ENCODE results near the gene IDUA.
"Not testable (repeated sequence)": the region's sequence is repeated elsewhere in the genome, so short reads cannot be mapped to it uniquely, and the experiment has no call there.

IDUA gene

GRCh38 chr4:972651-973424 lies 14.0 kb upstream of the IDUA start:
- TF ChIP-seq POLR2A (IDR thresholded peaks at IDR 0.05; ENCODE audit: low read depth, low read length) (no peak), TAF1 (IDR thresholded peaks at IDR 0.05; ENCODE audit: low read depth, low read length) (no peak), SPI1 (IDR thresholded peaks at IDR 0.05; ENCODE audit: low read depth, low read length) (no peak), POLR2AphosphoS5 (IDR thresholded peaks at IDR 0.05; ENCODE audit: low read depth, low read length) (no peak), PAX5 (IDR thresholded peaks at IDR 0.05; ENCODE audit: insufficient read depth, low read length, severe bottlenecking) (no peak), POU2F2 (IDR thresholded peaks at IDR 0.05; ENCODE audit: low read depth, low read length) (no peak)
- FAIRE-seq, result no peak
- peak; percentile 77 for DNase-seq (ENCODE audit: insufficient read length, low spot score)

- no peak for TF ChIP-seq POLR2A (IDR thresholded peaks at IDR 0.05; ENCODE audit: low read depth, low read length)
- TF ChIP-seq PAX5 (IDR thresholded peaks at IDR 0.05; ENCODE audit: insufficient read depth, low read length, severe bottlenecking), result no peak
- no peak for TF ChIP-seq TAF1 (IDR thresholded peaks at IDR 0.05; ENCODE audit: low read depth, low read length)
- no peak for TF ChIP-seq POU2F2 (IDR thresholded peaks at IDR 0.05; ENCODE audit: low read depth, low read length)
- no peak for TF ChIP-seq POLR2AphosphoS5 (IDR thresholded peaks at IDR 0.05; ENCODE audit: low read depth, low read length)
- TF ChIP-seq SPI1 (IDR thresholded peaks at IDR 0.05; ENCODE audit: low read depth, low read length), result no peak
- FAIRE-seq (peak; percentile 79), DNase-seq (ENCODE audit: insufficient read length, low spot score) (peak; percentile 99)
Measured at GRCh38 chr4:973431-974397, 13.1 kb upstream of the IDUA start, which contains the start of gene DGKQ. TSS of gene DGKQ (minus strand) at chr4:973569. CDS start at chr4:973482, 87 bp downstream.

- DNase-seq (ENCODE audit: insufficient read length, low spot score), result no peak
- FAIRE-seq, result no peak
- no peak for TF ChIP-seq SPI1 (IDR thresholded peaks at IDR 0.05; ENCODE audit: low read depth, low read length)
- no peak for TF ChIP-seq POLR2AphosphoS5 (IDR thresholded peaks at IDR 0.05; ENCODE audit: low read depth, low read length)
- TF ChIP-seq TAF1 (IDR thresholded peaks at IDR 0.05; ENCODE audit: low read depth, low read length), result no peak
- no peak for TF ChIP-seq PAX5 (IDR thresholded peaks at IDR 0.05; ENCODE audit: insufficient read depth, low read length, severe bottlenecking)
- TF ChIP-seq POU2F2 (IDR thresholded peaks at IDR 0.05; ENCODE audit: low read depth, low read length), result no peak
- no peak for TF ChIP-seq POLR2A (IDR thresholded peaks at IDR 0.05; ENCODE audit: low read depth, low read length)
Measured at GRCh38 chr4:974668-975067, 12.2 kb upstream of the IDUA start.

- not testable (repeated sequence) for FAIRE-seq; DNase-seq (ENCODE audit: insufficient read length, low spot score)
Measured at GRCh38 chr4:976016-976415, 10.8 kb upstream of the IDUA start.

GRCh38 chr4:978957-979701 lies 7.7 kb upstream of the IDUA start:
- FAIRE-seq, result no peak
- no peak for DNase-seq (ENCODE audit: insufficient read length, low spot score)
- TF ChIP-seq SPI1 (IDR thresholded peaks at IDR 0.05; ENCODE audit: low read depth, low read length), result no peak
- no peak for TF ChIP-seq PAX5 (IDR thresholded peaks at IDR 0.05; ENCODE audit: insufficient read depth, low read length, severe bottlenecking)
- TF ChIP-seq POLR2A (IDR thresholded peaks at IDR 0.05; ENCODE audit: low read depth, low read length), result no peak
- no peak for TF ChIP-seq TAF1 (IDR thresholded peaks at IDR 0.05; ENCODE audit: low read depth, low read length)
- TF ChIP-seq POLR2AphosphoS5 (IDR thresholded peaks at IDR 0.05; ENCODE audit: low read depth, low read length), result no peak
- TF ChIP-seq POU2F2 (IDR thresholded peaks at IDR 0.05; ENCODE audit: low read depth, low read length), result no peak

- no peak for DNase-seq (ENCODE audit: insufficient read length, low spot score)
- FAIRE-seq, result no peak
- TF ChIP-seq POLR2AphosphoS5 (IDR thresholded peaks at IDR 0.05; ENCODE audit: low read depth, low read length) (no peak), TAF1 (IDR thresholded peaks at IDR 0.05; ENCODE audit: low read depth, low read length) (no peak), POLR2A (IDR thresholded peaks at IDR 0.05; ENCODE audit: low read depth, low read length) (no peak), SPI1 (IDR thresholded peaks at IDR 0.05; ENCODE audit: low read depth, low read length) (no peak), POU2F2 (IDR thresholded peaks at IDR 0.05; ENCODE audit: low read depth, low read length) (no peak), PAX5 (IDR thresholded peaks at IDR 0.05; ENCODE audit: insufficient read depth, low read length, severe bottlenecking) (no peak)
Measured at GRCh38 chr4:982291-982690, 4.6 kb upstream of the IDUA start.

- FAIRE-seq (no peak), DNase-seq (ENCODE audit: insufficient read length, low spot score) (no peak)
Measured at GRCh38 chr4:982814-983213, 4.0 kb upstream of the IDUA start.

GRCh38 chr4:984336-985054 lies 2.3 kb upstream of the IDUA start:
- DNase-seq (ENCODE audit: insufficient read length, low spot score) (no peak), FAIRE-seq (no peak)
- TF ChIP-seq PAX5 (IDR thresholded peaks at IDR 0.05; ENCODE audit: insufficient read depth, low read length, severe bottlenecking) (no peak), TAF1 (IDR thresholded peaks at IDR 0.05; ENCODE audit: low read depth, low read length) (no peak), POLR2AphosphoS5 (IDR thresholded peaks at IDR 0.05; ENCODE audit: low read depth, low read length) (no peak), SPI1 (IDR thresholded peaks at IDR 0.05; ENCODE audit: low read depth, low read length) (no peak), POLR2A (IDR thresholded peaks at IDR 0.05; ENCODE audit: low read depth, low read length) (no peak), POU2F2 (IDR thresholded peaks at IDR 0.05; ENCODE audit: low read depth, low read length) (no peak)

More at GRCh38 chr4:982814-983213, 4.0 kb upstream of the IDUA start:
- no peak for TF ChIP-seq TAF1 (IDR thresholded peaks at IDR 0.05; ENCODE audit: low read depth, low read length)
- TF ChIP-seq PAX5 (IDR thresholded peaks at IDR 0.05; ENCODE audit: insufficient read depth, low read length, severe bottlenecking), result no peak
- TF ChIP-seq SPI1 (IDR thresholded peaks at IDR 0.05; ENCODE audit: low read depth, low read length), result no peak
- TF ChIP-seq POLR2AphosphoS5 (IDR thresholded peaks at IDR 0.05; ENCODE audit: low read depth, low read length), result no peak
- TF ChIP-seq POU2F2 (IDR thresholded peaks at IDR 0.05; ENCODE audit: low read depth, low read length), result no peak
- no peak for TF ChIP-seq POLR2A (IDR thresholded peaks at IDR 0.05; ENCODE audit: low read depth, low read length)

Data from GM12891 (cell line).